ENCODE results near the gene SLIT3. TPM values are rescaled to one million over a fixed set of nuclear protein-coding genes. Genes with fewer than 3 reads are reported as not detected.

SLIT3 gene
- total and polyA plus RNA-seq, 2 experiments from 2014 or later: 0.59 to 0.71 TPM

GRCh38 chr5:169288066-169288930 lies 12.6 kb downstream of the SLIT3 start:
- ATAC-seq: no peak
- Mint-ChIP-seq H3K36me3 (ENCODE audit: low read depth) (no peaks in the 10 kb centered on the region), H3K4me3 (no peak overlapping the region), H3K4me1 (no peaks in the 10 kb centered on the region; the same call in 2 of the 3 replicates), H3K9me3 (no peaks in the 10 kb centered on the region), H3K27me3 (ENCODE audit: insufficient read depth, low read depth, poor library complexity) (no peaks in the 10 kb centered on the region), H3K27ac (no peak overlapping the region)
- no peaks in the 10 kb centered on the region for H3F3A ChIP-seq (replicated peaks; ENCODE audit: low read depth)
- H3K4me2 ChIP-seq: no peak overlapping the region
- H3K9me2 ChIP-seq (ENCODE audit: insufficient read depth): no peaks in the 10 kb centered on the region
- no peak overlapping the region for H3K27ac ChIP-seq (ENCODE audit: low read depth)
- no peaks in the 10 kb centered on the region for H3K79me2 ChIP-seq (replicated peaks; ENCODE audit: insufficient read depth)
- no peaks in the 10 kb centered on the region; the same call in 1 of the 2 replicates for H4K20me1 ChIP-seq (replicated peaks; ENCODE audit: insufficient read depth)
- no peak overlapping the region for H2AFZ ChIP-seq
- H3K27me3 ChIP-seq (ENCODE audit: insufficient read depth): no peaks in the 10 kb centered on the region
- no peaks in the 10 kb centered on the region for H3K36me3 ChIP-seq (ENCODE audit: insufficient read depth)
- no peak for DNase-seq (ENCODE audit: low spot score)
- H3K4me1 ChIP-seq (ENCODE audit: insufficient read depth): no peaks in the 10 kb centered on the region
- TF ChIP-seq ZNF331 (CRISPR knock-in tag; IDR thresholded peaks at IDR 0.05; ENCODE audit: low read depth) (no peak), ZNF462 (CRISPR knock-in tag; IDR thresholded peaks at IDR 0.05) (no peak), EZH2phosphoT487 (IDR thresholded peaks at IDR 0.05; ENCODE audit: unreplicated experiment) (no peak), POLR2AphosphoS5 (IDR thresholded peaks at IDR 0.05; ENCODE audit: low read depth) (no peak), STAT1 (IDR thresholded peaks at IDR 0.05; ENCODE audit: unreplicated experiment) (no peak), REST (IDR thresholded peaks at IDR 0.05; ENCODE audit: unreplicated experiment) (no peak), CTCF (conservative IDR thresholded peaks at IDR 0.05; ENCODE audit: low read depth in 2 of 2) (no peak), JUNB (IDR thresholded peaks at IDR 0.05; ENCODE audit: unreplicated experiment) (no peak)
- no peak overlapping the region for H3K4me3 ChIP-seq

Data from GM23338 (cell line).